DMS53 treated with DMSO at 0.1 percent for 48 hours (cell line): ENCODE measurements around the gene UQCRFS1.

Experiments used
- DNase-seq: peaks from one replicate; lab custom pipeline; 2025; ENCODE audit not compliant: unreplicated experiment; lab: John Stamatoyannopoulos, UW

Gene UQCRFS1

DNA sequence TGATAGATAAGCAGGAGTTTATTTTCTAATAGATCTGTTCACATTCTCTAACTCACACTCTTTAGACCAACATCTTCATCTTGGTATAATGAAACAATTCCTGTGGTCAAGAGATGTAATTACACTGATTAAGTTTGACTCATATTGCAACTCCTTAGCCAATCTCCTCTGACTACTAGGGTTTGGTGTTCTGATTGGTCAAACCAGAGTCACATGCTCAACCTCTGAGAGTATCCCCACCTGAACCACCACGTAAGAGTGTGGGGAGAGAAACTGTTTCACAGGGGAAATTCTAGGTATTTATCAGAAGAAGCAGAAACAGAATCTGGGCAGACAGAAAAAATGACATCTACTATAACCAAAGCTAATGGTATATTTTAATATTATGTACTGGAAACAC, 42.4 kb downstream of the UQCRFS1 start:
- no peak for DNase-seq

DNA sequence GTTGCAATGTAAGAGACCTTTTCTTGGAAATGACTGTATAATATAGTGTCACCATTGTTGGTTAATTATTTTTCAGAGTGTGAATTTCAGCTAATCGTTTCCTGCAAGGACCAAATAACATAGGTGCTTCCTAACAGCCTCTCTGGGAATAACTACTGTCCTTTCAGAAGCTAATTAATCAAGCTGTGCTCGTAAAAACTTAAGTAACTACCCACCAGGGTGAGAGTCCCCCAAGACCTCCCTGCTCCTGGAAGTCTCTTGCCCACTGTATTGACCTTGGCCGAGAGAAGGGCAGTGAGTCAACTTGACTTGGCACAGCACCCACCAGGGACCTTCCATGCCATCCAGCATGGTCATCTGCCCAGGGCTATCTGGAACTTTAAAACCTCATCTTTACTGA, 50.3 kb downstream of the UQCRFS1 start:
- DNase-seq: no peak

DNA sequence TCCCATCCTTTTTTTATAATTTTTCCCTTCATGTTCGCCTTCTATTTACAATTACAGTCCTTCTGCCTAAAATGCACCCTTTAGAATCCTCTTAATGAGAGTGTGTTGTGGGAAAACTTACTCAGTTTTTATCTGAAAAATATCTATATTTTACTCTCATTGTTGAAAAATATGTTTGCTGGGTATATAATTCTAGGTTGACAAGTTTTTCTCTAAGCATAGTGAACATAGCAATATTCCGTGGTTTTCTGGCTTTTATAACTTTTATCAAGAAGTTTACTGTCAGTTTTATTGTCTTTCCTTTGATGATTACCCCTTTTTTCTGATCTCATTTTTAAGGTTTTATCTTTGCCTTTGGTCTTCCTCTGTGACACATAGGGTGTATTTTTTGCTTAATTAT, 57.3 kb downstream of the UQCRFS1 start:
- DNase-seq: no peak
